ENCODE data around the gene ZCCHC24. TPM values are rescaled to one million over a fixed set of nuclear protein-coding genes. Genes with fewer than 3 reads are reported as not detected.

Gene ZCCHC24
- total and polyA plus RNA-seq, 2 donors (not counting 3 experiments of a cell fraction or from before 2014, with no cell fraction given), result 5.2 to 8.4 TPM

GRCh38 chr10:79390551-79391229 is 54.7 kb downstream of the ZCCHC24 start:
- intact Hi-C loops (cut with micrococcal nuclease), result no loop called here
- no peak overlapping the region for H2AFZ ChIP-seq (ENCODE audit: low read depth, low read length)
- dilution Hi-C loops (cut with MboI; ENCODE audit: extremely low pct_ligation_motif_present, low sequenced_read_pairs), result no loop called here
- DNase-seq (ENCODE audit: low read depth, low spot score) (no peak), FAIRE-seq (no peak)
- H3K36me3 ChIP-seq (ENCODE audit: control insufficient read depth in 2 of 2, extremely low read depth in 1 of 2, insufficient read depth in 2 of 2, low read length in 2 of 2), result no peaks in the 10 kb centered on the region
- ChIA-PET CTCF (interaction anchor here (1.3 to 2.3 kb wide), 5 partner anchors 10 to 97 kb away, joined by 3 to 16 read pairs (median 5); no protein-coding TSS in a partner anchor), POLR2A (interaction anchor here (0.6 kb wide), 1 partner anchor 1018 kb away, joined by 5 read pairs; the partner anchor contains the start of gene PRXL2A)
- no peak overlapping the region for H3K4me2 ChIP-seq (ENCODE audit: insufficient read depth, low read length)
- H4K20me1 ChIP-seq (replicated peaks; ENCODE audit: control insufficient read depth, extremely low read depth, insufficient read depth, low read length), result no peaks in the 10 kb centered on the region
- no peak overlapping the region for H3K27ac ChIP-seq (ENCODE audit: insufficient read depth, low read depth, low read length)
- H3K9ac ChIP-seq (replicated peaks; ENCODE audit: extremely low read depth, insufficient read depth, low read length), result no peak overlapping the region
- BruUV-seq (replicated peaks), result no TSS peak
- H3K4me3 ChIP-seq (replicated peaks in 1 of 3; ENCODE audit: insufficient read depth in 1 of 3, low read depth in 1 of 3, low read length in 3 of 3), result no peak overlapping the region
- no peaks in the 10 kb centered on the region for H3K9me3 ChIP-seq (replicated peaks; ENCODE audit: control insufficient read depth, insufficient read depth, low read length)
- H3K4me1 ChIP-seq (ENCODE audit: control insufficient read depth, extremely low read depth, insufficient read depth, low read length), result no peaks in the 10 kb centered on the region
- H3K27me3 ChIP-seq (ENCODE audit: control insufficient read depth in 2 of 2, insufficient read depth in 2 of 2, low read length in 2 of 2), result no peaks in the 10 kb centered on the region
- H3K79me2 ChIP-seq (ENCODE audit: control insufficient read depth, insufficient read depth, low read length), result no peaks in the 10 kb centered on the region
- H3K9me1 ChIP-seq (replicated peaks; ENCODE audit: control insufficient read depth, extremely low read depth, insufficient read depth, low read length), result no peaks in the 10 kb centered on the region
- TF ChIP-seq EZH2 (IDR thresholded peaks at IDR 0.05; ENCODE audit: borderline replicate concordance, low read depth, low read length, severe bottlenecking), result no peak
- TF ChIP-seq GATA2 (IDR thresholded peaks at IDR 0.05; ENCODE audit: insufficient read depth, insufficient read length, low read depth, low read length), result no peak
- TF ChIP-seq MYC (IDR thresholded peaks at IDR 0.05; ENCODE audit: low read depth, low read length), result no peak
- TF ChIP-seq, protein P1, sequence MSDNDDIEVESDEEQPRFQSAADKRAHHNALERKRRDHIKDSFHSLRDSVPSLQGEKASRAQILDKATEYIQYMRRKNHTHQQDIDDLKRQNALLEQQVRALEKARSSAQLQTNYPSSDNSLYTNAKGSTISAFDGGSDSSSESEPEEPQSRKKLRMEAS (IDR thresholded peaks at IDR 0.05; ENCODE audit: insufficient read depth, insufficient read length), result no peak
- TF ChIP-seq POLR2AphosphoS5 (IDR thresholded peaks at IDR 0.05; ENCODE audit: insufficient read depth, low read depth, low read length), result no peak
- no peak for TF ChIP-seq POLR2A (IDR thresholded peaks at IDR 0.05; ENCODE audit: low read depth, low read length)
- TF ChIP-seq, protein P2, sequence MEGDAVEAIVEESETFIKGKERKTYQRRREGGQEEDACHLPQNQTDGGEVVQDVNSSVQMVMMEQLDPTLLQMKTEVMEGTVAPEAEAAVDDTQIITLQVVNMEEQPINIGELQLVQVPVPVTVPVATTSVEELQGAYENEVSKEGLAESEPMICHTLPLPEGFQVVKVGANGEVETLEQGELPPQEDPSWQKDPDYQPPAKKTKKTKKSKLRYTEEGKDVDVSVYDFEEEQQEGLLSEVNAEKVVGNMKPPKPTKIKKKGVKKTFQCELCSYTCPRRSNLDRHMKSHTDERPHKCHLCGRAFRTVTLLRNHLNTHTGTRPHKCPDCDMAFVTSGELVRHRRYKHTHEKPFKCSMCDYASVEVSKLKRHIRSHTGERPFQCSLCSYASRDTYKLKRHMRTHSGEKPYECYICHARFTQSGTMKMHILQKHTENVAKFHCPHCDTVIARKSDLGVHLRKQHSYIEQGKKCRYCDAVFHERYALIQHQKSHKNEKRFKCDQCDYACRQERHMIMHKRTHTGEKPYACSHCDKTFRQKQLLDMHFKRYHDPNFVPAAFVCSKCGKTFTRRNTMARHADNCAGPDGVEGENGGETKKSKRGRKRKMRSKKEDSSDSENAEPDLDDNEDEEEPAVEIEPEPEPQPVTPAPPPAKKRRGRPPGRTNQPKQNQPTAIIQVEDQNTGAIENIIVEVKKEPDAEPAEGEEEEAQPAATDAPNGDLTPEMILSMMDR (IDR thresholded peaks at IDR 0.05; ENCODE audit: extremely low read depth in 1 of 2, insufficient read depth in 1 of 2, low read depth in 1 of 2, low read length in 2 of 2), result no peak
- TF ChIP-seq JUN (IDR thresholded peaks at IDR 0.05; ENCODE audit: borderline replicate concordance, insufficient read depth, insufficient read length, low read depth), result no peak
- TF ChIP-seq FOS (IDR thresholded peaks at IDR 0.05; ENCODE audit: borderline replicate concordance, insufficient read depth, low read length), result no peak

Data from endothelial cell of umbilical vein (primary cell).